ENCODE measurements around the gene COQ4.

GRCh38 chr9:128298535-128299482 lies 23.8 kb upstream of the COQ4 start:
- TF ChIP-seq, protein P1, sequence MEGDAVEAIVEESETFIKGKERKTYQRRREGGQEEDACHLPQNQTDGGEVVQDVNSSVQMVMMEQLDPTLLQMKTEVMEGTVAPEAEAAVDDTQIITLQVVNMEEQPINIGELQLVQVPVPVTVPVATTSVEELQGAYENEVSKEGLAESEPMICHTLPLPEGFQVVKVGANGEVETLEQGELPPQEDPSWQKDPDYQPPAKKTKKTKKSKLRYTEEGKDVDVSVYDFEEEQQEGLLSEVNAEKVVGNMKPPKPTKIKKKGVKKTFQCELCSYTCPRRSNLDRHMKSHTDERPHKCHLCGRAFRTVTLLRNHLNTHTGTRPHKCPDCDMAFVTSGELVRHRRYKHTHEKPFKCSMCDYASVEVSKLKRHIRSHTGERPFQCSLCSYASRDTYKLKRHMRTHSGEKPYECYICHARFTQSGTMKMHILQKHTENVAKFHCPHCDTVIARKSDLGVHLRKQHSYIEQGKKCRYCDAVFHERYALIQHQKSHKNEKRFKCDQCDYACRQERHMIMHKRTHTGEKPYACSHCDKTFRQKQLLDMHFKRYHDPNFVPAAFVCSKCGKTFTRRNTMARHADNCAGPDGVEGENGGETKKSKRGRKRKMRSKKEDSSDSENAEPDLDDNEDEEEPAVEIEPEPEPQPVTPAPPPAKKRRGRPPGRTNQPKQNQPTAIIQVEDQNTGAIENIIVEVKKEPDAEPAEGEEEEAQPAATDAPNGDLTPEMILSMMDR (conservative IDR thresholded peaks at IDR 0.05; ENCODE audit: low read depth in 2 of 2), result no peak
- TF ChIP-seq POLR2AphosphoS5 (IDR thresholded peaks at IDR 0.05; ENCODE audit: low read depth) (no peak), REST (IDR thresholded peaks at IDR 0.05; ENCODE audit: unreplicated experiment) (no peak), JUNB (IDR thresholded peaks at IDR 0.05; ENCODE audit: unreplicated experiment) (no peak), EZH2 (IDR thresholded peaks at IDR 0.05; ENCODE audit: low read depth, unreplicated experiment) (no peak)
